Measurements from ENCODE around the gene ABTB2.

The ABTB2 gene

DNA sequence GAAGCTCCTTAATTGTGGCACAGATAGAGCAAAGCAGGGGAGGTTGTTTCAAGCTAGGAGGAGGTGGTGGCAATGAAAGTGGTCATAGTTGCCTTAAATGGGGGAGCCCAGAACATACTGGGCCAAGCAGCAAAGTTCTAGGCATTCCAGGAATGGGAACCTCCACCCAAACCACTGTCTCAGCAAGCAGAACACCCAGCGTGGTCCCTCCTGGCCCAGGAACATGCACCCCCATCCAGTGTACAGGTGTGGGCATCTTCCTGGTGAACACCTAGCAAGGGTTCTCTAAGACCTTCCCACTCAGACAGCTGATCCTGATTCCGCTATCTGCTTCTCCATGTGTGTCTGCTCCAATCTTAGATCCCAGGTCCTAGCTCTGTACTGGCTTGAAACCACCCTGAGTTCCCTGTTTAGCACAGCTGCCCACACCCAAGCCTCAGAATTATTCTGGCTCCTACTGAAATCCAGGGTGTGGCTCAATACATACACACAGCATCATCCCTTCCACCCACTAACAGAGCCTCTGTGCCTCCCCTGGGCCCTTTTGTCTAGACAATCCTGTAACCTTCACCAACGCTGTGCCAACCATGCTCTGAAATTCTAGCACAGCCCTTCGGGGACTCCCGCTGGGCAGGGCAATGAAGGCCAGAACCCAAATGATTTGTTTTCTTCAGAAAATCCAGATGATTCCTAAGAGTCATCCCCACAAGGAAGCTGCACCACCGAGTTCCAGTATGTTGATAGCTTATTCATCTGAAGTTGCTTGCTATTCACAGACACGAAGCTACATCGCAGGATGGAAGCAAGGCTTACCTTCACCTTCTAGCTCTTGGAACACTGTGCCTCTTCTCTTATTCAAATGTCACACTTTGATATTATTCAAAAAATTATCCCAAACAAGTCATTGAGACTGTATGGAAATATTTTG is 76.6 kb downstream of the ABTB2 start:
- no peak for DNase-seq

DNA sequence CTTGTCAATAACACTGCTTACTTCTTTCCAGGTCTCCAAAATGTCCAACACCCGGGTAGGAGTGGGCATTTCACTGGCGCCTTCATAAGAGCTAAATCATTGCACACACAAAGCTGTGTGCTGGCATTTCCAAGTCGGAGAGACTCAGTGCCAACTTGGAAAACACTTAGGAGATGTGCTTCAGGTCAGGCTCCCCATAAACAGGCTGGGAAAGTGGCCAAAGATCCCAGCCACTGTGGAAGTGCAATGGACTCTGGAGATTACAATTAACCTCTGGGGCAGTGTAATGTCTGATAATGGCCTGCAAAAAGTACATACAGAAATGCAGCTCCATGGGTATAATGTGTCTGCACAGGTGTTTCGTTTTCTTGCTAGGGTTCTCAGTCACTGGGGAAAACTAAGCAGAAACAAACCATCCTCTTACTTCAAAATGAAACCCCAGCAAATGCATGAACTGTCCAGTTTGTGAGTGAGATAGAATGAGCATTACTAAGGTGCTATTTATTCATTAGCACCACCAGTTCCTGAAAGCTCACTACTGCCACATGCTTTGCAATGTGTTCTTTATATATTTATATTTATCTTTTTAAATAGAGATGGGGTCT is 79.0 kb downstream of the ABTB2 start:
- no peak for DNase-seq

DNA sequence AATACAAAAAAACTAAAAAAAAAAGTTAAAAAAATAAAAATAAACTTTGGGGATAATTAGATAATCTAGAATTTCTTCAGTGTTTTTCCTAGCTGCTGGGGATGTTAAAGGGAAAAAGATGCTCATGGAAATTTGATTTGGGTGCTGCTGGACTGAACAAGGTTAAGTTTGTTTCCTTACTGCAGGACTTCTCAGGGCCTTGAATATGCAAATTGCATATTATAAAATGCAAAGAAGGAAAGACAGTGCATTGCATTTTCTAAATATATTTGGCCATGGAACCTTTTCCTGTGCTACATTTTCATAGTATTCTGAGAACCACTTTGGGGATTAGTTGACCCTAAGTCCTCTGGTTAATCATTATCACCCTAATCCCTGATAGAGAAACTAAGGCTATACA is 79.6 kb downstream of the ABTB2 start:
- no peak for DNase-seq

DNA sequence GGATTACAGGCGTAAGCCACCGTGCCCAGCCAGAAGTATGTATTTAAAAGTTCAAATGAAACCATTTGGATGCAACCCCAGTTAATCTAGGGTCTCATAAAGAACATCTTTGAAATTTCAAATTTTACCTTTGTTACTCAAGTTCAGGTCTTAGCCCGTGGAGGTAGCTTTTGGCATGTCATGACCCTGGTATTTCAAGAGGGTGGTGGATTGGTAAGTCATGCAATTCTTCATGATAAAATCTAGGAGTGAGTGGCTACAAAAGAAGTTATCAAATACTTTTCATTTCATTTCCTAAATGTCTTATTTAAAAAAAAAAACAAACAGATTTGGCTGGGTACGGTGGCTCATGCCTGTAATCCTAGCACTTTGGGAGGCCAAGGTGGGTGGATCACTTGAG is 80.6 kb downstream of the ABTB2 start:
- DNase-seq = no peak

DNA sequence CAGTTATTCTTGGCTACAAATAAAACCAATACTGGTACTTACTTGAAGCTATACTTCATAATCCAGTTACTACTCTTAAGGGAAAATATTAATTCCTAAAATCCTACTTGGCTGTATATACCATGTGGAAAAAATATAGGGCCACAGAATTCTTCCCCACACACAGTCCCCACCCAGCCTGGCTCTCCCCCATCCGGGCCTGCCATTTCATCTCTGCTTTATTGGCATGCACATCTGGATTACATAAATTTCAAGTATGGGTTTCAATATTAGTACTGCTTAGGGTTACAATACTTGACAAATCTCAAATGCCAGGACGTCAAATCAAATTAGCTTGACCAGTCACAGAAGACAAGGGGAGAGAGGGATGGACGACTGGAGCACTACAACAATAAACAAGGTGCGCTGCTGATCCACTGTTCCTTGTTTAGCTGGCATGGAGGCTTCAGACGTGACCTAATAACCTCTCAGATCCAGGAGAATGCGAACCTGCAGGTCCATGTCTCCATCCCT is 81.4 kb downstream of the ABTB2 start:
- no peak for DNase-seq

DNA sequence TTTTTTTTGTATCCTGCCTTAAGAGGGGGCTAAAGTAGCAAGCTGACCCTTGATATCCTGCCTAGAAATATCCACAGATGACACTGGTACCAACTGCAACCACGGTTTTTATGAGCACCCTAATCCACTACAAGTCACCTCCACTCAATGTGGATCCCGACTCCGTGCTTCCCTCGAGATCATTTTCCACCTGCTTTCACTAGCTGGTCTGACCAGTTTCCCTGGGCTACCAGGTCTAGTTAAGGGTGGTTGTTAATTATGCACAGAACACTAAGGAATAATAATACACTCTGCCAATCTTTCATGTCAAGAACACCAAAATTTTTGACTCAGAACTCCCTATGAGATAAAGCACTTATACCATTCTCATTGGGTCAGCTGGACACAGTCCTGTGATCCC is 82.3 kb downstream of the ABTB2 start:
- DNase-seq = no peak

DNA sequence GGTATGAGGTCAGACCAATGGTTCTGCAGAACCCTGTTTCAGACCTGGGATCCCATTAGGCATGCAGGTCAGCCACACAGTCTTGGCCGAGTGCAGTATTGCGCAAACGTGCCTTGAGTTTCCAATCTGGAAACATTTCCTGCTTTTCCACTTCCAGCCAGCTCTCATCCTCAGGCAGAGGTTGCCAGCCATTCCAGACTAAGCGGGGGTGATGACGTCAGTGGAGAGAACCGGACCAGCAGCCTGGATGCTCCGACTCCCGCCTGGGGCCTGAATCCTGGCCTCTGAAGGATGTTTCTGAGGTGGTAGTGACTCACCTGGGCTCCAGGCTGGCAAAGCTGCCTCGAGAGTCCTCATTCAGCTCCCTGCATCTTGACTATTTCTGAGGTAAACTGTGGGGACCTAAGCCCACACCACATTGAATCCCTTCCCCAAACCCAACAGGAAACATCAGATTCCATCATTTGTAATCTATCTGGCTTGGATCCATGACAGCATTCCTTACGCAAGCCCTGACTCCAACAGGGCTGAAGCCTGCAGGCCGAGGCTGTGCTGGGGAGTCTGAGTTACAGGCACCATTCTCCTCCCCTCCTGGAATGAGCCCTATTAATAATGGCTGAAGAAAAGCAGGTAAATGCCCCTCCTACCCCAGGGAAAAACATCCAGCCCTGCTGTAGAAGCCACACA is 83.0 kb downstream of the ABTB2 start:
- no peak for DNase-seq

DNA sequence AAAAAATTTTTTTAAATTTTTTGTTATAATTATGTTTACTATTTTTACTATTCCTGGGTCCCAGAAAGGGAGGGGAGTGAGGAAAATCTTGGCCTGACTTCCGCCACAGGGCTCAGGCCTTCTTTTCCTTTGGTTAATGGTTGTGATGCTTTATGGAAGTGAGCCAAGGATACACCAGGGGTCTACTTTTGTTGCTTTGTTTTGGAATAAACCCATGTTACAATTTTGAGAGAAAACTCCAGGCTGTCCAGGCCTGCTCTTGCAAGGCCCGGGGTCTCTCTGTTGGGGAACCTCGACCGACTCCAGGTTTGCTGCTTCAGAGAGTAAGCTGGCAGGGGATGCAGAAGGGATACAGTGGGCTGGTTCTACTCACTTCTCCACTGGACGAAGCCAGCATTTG is 84.7 kb downstream of the ABTB2 start:
- no peak for DNase-seq

DNA sequence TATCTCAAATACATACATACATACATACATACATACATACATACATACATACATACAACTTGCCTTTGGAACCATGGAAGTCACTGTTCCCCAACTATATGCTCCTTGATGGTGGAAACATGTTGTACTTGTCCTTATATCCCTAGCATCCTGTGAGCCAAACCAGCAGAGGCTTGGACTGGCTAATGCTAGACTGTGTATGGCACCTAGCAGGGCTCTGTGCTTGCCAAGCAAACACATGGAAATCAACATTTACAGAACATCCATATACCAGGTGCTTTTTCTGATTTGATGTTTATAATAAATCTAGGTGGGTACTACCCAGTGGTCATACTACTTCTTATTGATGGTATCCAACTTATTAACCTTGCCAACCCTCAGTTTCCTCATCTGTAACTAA is 86.1 kb downstream of the ABTB2 start:
- no peak for DNase-seq

DNA sequence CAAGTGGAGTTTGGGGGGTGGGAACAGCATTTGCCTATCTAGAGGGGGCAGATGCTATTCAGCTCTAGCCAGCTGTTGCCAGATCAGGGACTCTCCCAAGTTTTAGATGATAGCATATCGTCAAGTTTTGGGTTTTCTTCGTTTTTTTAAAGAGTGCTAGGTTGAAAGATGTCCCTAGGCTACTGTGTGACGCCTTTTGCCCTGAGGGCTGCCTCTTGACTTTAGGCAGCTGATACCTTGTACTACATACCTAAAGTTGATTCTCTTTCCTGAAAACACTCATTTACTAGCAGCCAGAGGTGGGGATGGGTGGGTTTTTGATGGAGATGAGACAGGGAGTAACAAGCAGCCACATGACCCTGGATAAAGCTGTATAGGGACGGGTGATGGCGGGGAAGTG is 87.1 kb downstream of the ABTB2 start:
- no peak for DNase-seq

DNA sequence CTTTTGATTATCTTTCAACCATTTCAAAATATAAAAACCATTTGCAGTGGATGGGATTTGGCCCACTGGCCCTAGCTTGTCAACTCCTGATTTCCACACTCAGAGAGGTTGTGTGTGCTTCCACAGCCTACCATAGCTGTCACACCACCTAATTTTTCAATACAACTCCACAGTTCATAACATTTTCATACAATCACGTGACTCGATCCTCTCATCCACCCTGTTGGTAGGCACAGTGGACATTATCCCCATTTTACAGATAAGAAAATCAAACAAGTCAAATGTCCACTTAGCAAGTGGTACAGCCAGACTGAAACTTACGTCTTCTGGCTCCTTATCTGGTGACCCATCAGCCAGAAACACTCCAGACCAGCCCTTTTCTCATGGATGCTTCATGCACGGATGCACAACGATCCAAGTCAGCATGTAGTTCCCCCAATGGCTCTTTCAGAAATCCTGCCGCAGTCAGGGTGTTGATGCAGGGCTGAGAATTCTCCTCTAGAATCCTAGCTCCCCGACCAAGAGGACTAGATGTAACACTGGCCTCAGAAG is 88.0 kb downstream of the ABTB2 start:
- no peak for DNase-seq

DNA sequence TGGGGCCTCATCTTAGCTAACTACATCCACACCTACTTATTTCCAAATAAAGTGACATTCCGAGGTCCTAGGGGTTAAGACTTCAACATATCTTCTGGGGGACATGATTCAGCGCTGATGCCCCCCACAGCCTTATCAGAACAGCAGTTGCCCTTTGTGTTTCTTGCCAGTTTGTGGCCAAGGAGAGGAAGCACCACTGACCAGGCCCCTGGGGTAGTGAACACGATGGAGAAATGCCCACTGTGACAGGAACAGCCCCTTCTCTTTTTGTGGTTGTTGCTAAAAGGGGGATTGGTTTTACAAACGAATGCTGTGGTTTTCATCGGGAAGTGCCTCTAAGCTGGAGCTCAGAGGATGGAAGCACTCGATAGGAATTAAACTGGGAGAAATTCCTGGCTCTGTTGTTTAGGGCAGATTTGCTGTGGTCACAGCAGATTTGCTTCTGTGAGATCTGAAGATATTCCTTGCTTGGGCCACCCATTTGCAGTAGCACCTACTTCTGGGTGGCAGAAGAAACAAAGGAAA is 88.8 kb downstream of the ABTB2 start:
- no peak for DNase-seq

DNA sequence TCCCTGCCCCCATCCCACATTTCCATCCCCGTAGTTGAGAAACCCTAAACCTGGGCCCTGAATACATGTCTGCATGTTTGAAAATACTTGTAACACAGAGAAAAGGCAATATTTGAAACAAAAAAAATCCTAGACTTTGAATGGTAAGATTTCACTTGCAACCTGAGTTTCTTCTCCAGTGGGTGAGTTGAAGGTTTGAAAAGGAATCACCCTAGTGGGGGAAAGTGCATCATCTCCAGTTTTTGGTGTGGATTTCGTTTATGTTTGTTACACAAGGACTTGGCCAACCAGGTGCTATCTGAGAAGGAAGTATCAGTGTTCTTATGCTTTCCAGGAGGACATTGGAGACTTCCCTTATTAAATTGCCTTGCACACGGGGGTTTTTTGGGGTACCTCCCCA is 90.4 kb downstream of the ABTB2 start:
- DNase-seq = no peak

DNA sequence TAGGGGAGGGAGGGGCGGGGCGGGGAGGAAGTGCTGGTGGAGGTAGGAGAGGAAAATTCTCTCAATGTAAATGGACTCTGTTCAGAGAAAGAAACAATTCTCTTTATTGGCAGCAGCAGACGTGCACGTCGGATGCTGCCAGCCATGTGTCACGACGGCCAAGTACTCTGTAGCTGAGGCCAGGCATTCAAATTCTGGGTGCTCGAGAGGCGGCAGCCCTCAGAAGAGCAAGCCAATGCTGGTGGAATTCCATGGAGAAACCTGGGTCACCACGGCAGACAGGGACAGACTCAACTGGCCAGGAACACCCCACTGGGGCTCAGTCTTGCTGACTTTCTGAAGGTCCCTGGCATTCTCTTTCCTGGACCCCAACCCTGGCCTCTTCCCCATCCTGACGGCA is 90.8 kb downstream of the ABTB2 start:
- DNase-seq = no peak

DNA sequence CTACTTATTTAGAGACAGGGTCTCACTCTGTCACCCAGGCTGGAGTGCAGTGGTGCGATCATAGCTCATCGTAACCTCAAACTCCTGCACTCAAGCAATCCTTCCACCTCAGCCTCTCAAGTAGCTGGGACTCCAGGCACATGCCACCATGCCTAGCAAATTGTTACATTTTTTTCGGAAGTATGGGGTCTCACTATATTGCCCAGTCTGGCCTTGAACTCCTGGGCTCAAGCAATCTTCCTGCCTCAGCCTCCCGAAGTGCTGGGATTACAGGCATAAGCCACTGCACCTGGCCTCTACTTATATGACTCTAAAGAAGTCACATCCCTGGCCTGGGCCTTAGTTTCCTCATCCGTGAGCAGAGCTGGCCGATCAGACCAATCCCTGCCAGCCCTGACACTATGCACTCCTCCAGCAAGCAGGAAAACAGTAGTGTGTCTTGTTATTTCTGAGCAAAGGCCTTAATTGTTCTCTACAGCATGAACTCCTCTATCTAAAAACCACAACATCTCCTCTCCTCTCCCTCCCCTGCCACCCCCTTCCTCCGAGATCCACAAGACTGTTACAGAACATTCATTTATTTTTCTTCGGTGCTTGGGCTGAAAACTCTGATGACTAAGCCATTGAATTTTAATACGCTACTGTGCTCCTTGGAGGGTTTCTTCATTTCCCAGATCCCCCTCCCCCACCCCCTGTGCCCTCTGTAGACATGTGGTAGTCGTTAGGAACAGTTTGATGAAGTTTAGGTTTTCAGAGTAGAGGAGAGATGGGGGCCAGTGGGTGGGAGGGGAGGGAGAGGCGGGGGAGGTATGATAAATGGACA is 91.5 kb downstream of the ABTB2 start:
- DNase-seq = peak; percentile 53

DNA sequence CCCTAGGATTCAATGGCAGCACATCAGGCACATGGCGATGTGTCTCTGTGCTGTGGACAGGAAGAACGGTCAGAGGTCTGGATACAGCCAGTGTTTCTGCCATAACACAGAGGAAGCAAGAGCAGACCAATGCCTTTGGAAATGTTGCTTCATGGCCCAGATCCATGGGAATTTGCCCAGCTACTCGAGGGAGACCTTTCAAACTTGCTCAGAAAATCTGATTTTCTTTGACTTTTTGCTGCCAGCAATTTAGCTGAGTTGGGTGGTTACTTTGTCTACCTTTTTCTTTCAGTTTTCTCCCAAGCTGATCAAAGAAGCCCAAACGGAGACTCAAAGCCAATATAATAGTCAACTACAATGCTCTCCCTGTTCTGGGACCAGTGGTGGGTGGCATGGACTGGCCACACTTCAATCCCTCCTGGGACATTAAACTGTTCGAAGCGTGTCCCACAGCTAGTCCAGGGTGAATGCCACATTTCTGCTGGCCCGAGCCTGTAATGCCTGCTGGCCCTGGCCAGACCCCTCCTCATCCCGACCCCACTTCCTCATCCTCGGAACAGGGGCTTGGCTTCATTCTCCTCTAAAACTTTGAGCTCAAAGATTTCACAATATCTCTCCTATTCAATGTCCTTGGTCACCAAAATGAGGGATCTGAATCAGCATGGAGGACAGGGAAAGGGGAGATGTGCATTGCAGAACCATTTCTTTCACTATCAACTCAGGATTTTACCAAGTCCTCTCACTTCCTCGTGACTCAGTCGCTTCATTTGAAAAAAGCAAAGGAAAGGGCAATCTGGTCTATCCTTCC is 93.3 kb downstream of the ABTB2 start:
- no peak for DNase-seq

DNA sequence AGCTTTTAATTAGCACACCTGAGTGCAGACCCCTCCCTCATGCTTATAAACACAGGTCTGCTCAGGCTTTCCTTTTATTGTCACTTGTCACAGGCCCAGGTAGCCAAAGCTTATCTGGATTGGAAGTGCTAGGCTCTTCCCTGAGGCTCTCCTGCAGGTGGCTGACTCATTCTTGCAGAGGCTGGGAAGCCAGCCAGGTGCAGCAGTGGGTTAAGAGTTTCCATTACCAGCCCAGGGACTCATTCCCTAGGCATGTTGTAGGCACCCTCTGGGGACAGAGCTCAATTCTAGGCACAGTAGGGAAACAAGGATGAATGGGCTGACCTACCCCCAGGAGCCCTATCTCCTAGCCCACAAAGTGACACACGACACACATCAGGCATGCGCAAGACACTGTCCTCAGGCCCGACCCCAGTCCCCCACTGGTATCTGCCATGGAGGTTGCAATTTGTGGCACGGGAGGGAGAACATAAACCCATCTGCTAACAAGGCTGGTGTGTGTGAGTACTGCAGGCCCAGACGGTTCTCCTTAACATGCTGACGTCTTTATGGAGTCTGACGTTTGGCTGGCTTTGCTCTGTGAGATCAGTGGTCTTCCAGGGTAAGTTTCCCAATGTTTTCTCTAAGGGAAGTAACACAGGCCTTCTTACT is 94.2 kb downstream of the ABTB2 start:
- no peak for DNase-seq

DNA sequence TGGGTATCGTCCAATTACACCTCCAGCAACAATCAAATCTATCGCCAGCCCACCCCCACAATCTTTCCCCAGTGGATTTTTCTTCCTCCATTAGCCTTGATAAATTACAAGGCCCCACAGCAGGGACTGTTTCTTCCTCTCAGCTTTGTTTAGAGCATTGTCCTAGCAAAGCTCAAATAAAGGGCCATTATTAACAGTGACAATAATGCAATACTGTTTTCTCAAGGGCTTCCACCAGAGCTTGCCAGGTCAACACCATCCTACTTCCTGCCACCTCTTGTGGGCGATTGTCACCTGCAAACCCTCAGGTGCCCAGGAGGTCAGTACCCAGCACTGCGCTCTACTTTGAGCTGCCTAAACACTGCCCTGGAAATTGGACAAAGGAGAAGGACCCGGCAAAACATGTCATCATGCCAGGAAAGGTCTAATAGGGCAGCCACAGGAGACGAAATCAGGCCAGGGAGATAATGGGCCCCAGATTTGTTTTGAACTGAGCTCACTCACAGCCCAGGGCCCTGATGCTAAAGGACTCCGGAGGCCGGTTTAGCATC is 95.2 kb downstream of the ABTB2 start:
- DNase-seq = no peak

DNA sequence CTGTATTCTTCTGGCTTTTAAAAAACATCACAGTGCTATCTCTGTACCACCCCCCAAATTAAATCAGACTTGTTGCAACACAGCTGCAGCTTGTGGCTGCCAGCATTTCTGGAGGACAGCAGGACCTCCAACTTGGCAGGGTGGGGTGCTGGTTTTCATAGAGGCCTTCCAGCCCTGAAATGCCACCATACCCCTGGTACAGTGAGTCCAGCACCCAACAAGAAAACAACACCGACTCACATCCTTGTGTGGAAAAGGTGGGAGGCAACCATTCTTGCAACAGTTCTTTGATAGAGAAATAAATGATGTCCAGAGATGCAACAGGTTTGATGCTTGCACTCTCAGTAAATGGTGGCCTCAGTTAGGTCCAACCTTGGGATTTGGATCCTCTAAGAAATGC is 96.0 kb downstream of the ABTB2 start:
- no peak for DNase-seq

DNA sequence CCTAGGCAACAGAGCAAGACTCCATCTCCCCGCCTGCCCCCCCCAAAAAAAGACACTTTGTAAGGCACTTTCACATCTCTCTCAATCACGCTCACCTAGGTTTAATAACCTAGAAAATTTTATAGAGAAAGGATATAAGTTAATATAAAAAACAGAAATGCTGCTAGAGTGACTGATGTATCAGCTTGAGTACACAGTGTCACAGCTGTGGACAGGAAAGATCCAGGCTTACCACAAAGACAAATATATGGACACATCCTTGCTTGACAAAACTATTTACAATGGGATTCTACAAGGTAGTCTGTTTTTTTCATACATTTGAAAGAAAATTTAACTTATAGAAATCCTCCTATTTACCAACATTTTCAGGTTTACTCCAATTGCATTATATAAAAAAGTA is 96.7 kb downstream of the ABTB2 start:
- DNase-seq = no peak
